HG03439 (cell line): Measurements from ENCODE around the gene RHOT2.

Experiments used
- ATAC-seq: cut with Tn5 transposase; IDR thresholded peaks from one replicate; pipeline ENCODE4 v1.9.1; 2021; ENCODE audit warnings: mild to moderate bottlenecking, moderate library complexity; ENCODE audit not compliant: unreplicated experiment

Gene RHOT2

DNA sequence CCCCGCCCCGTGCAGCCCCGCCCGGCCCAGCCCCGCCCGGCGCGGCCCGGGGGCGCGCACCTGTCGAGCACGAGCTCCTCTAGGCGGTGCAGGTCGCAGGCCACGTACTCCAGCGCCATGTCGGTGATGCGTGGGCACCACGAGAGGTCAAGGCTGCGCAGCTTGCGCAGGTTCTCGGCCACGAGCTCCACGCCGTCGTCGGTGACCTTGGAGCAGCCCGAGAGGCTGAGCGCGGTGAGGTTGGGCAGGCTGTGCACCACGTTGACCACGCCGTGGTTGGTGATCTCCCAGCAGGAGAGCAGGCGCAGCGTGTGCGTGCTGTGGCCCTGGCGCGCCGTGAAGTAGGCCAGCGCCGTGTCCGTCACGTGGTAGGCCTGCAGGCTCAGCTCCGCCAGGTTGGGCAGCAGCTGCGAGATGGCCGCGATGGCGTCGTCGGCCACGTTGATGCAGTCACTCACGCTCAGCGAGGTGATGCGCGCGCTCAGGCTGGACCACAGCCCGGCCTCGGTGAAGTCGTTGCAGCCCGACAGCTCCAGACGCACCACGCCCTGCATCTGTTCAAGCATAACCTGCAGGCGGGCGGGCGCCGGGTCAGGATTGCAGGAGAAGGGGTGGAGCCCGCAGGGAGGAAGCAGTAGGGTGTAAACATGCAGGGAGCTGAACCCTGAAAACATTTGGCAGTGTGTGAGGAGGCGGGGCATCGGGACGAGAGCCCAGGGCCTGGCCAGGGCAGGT is 27.6 kb downstream of the RHOT2 start:
- no peak for ATAC-seq

DNA sequence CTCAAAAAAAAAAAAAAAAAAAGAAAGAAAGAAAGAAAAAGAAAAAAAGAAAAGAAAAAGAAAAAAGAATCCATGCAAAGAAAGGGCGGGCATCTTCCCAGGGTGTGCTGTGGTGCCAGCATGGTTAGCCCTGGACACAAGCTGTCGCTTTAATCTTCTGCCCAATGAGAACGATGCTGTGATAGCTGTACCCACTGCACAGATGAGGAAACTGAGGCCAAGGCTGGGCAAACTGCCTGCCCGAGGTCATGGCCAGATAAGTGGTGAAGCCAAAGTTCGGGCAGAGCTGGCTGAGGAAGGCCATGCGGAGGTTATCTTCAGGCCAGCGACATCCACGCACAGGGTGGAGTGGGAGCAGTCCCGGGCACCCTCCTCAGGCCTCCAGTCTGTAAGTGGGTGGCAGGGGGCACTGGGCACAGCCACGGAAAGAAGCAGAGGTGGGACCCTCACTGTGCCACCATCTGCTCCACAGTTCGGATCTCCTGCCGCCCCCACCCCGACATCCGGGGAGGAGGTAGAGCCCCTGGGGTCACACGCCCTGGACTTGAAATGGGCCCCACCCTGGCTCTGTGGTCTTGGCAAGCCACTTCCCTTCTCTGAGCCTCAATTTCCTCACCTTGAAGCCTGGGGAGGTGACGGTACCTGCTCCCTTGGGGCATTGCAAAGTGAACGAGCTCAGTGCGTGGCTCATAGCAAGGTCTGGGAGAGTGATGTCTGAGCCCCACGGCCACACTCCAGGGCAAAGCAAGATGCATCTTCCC is 31.2 kb downstream of the RHOT2 start:
- no peak for ATAC-seq

- ATAC-seq, result no peak
Observed at GRCh38 chr16:700684-701584, 33.0 kb downstream of the RHOT2 start.

GRCh38 chr16:702341-702740 is 34.4 kb downstream of the RHOT2 start:
- no peak for ATAC-seq

DNA sequence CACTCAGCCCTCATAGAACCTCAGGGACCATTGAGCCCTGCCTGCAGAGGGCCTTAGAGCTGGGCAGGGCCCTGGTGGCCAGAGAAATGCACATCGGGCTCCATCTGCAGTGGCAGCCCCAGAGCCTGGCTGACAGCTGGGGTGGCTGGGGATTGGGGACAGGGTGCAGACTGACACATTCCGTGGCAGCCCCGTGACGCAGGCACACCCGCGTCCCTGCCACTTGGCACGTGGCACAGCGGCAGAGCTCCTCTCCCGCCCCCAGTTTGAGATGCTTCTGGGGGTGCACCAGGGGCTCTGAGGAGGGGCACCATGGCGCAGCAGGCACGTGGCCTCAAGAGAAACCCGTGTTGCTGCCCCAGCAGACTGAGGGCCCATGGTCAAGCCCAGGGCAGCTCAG is 35.5 kb downstream of the RHOT2 start:
- ATAC-seq, result no peak

DNA sequence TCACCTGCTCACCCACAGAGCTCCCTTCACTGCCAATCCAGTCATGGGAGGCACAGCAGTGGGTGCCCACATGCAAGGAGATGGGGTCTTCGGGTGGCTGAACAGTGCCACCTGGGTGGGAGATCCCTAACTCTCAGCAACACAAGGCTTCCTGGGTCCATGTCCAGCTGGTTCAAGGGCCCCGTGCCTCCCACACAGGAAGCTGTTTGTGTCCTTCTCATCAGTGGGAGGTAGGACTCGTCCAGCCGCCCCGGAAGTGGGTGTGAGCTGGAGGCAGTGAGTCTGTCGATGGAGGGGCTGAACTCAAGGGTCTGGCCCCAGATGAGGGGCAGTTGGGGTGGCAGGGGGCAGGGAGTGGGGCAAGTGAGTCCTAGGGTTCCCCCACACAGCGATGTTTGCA is 36.1 kb downstream of the RHOT2 start:
- ATAC-seq, result no peak

DNA sequence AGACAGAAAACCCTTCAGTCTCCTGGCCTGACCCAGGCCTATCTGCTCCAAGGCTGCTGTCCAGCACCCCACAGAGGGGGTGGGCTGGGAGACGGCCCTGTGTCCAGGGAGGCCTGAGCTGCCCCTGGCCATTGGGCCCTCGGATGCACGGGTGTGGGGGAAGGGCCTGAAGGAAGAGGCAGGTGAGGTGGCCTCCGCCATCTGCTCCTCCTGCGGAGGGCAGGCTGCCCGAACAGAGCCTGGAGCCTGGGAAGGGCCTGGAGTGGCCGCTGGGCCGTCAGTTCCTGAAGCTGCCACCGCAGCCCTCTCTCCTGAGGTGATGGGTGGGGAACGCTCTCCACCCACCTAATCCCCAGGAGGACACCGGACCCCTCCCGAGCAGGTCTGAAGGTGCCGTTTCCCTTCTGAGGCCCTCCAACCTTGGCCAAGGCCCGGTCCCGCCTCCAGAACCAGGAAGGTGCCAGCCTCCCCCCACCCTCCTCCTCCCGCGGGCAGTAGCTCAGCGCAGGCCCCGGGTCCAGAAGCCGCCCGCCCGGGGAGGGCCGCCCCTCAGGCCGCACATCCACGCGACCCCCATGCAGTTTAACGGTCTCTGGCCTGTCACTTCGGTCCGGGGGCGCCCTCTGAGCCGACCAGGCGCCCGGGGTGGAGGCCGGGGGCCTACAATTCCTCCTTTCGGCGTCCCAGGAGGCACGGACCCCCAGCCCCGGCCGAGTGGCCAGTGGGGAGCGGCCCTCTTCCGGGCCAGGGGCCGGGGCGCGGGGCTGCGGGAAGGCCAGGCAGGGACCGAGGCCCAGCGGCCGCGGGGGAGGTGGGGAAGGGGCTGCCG is 36.8 kb downstream of the RHOT2 start:
- no peak for ATAC-seq

DNA sequence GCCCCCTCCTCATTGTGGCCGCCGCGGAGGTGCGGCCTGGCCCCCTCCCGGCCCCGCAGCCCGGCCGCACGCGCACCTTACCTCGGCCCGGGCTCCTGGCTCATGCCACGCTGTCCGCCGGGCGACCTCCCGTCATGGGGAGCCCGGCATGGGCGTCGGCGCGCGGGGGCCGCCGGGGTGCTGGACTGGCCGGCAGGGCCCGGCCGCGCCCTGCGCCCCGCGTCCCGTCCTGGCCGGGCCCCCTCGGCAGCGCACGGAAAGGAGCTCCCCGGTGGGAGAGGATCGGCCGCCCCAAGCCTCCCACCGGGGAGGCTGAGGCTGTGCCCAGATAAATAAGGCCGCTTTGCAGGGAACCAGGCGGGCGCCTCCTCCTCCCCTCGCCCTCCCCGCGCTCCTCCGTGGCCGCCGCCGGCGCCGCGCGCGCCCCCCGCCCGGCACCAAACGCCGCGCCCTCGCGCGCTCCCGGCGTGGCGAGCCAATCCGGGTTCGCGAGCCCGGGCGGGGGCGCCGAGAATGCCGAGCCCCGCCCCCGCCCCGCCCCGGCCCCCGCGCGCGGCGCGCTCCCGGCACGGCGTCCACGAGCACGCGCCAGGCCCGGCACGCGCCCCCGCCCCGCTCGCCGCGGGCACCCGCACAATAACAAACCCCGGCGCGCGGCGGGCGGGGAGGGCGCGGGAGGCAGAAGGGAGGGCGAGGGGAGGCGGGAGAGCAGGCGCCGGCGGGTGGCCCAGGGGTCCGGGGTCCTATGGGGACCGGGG is 37.7 kb downstream of the RHOT2 start, which contains the start of gene FBXL16:
TSS of gene FBXL16 (minus strand) at position 371 of the 758 bp plus-strand sequence. CDS start 8,396 bp downstream, outside the sequence.
- ATAC-seq, result no peak

DNA sequence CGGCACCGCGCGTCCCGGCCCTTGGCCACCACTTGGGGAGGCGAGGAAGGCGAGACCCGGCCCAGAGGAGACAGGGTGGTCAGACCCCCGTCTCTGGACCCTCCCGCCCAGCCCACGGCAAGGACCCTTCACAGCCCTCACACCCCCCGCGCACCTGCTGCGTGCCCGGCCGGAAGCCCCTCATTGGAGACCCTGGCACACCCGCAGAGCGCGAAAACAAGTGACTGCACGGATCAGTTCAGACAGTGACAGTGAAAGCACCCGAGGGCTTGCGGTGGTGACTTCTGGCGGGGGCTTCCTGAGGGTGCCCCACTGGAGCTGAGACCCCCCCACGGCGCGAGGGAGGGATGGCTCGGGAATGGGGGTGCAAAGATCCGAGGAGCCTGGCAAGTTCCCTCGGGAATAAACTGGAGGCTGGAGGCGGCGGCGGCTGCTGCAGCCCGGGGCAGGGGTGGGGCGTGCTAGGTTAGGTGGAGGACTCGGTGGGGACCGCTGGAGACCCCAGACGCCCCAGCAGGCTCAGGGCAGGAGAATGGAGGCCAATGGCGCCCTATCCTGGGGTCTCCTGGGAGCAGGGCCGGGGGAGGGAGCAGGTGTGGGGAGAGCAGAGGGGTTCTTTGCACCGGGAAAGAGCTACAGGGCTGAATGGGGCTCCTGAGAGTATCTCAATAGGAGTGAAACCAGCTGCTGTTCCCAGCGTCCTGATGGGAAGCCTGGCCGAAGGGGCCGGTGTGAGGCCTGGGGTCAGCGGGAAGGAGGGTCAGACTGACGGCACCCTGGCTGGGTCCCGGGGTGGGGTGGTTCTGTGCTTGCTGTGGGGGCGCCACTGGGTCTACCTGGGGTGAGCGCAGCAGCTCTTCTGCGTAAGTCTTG is 38.5 kb downstream of the RHOT2 start:
- ATAC-seq, result no peak

- no peak for ATAC-seq
Observed at GRCh38 chr16:707062-707538, 39.2 kb downstream of the RHOT2 start.

GRCh38 chr16:708019-708418 is 40.1 kb downstream of the RHOT2 start:
- ATAC-seq, result no peak

DNA sequence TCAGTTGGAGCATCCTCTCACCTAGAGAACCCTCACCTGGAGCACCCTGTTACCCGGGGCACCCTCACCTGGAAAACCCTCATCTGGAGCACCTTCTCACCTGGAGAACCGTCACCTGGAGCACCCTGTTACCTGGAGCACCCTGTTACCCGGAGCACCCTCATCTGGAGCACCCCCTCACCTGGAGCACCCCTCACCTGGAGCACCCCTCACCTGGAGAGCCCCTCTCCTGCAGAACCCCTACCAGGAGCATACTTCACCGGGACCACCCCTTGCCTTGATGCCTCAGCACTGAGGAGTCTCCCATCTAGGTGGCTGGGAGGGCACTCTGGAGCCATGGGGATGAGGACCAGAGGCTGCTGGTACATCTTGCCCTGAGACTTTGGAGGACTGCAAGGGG is 41.0 kb downstream of the RHOT2 start:
- no peak for ATAC-seq

GRCh38 chr16:709566-710499 is 41.9 kb downstream of the RHOT2 start:
- no peak for ATAC-seq

- no peak for ATAC-seq
Observed at GRCh38 chr16:710500-711075, 42.7 kb downstream of the RHOT2 start.

GRCh38 chr16:711084-711483 is 43.2 kb downstream of the RHOT2 start:
- no peak for ATAC-seq

DNA sequence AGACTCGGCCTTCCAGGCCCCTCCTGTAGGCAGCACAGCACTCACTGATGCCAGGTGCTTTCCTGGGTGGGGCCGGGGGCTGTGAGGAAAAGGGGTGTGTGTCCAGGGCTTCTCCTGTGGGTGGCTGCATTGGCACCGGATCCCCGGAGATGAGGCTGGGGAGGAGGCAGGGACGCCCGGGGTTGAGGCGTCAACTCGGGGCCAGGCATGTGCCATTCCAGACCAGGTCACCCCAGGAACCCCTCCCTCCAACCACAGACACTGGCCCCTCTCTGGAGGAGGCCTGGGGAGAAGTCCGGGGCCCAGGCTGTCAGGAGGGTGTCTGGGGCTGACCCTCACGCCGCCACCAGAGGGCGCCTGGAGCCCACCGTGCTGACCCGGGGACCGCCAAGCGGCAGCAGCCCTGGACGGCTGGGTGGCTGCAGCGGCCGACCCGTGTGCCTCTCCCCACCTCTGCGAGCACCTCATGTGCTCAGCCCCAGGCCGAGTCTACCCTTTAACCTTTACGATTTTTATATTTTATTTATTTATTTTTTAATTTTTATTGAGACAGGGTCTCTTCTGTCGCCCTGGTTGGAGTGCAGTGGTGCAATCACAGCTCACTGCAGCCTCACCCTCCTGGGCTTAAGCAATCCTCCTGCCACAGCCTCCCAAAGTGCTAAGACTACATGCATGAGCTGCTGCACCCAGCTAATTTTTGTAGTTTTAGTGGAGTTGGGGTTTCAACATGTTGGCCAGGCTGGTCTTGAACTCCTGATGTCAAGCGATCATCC is 43.8 kb downstream of the RHOT2 start:
- ATAC-seq, result no peak
